HT1080 (cell line): ENCODE measurements around the gene COX7A2. TPM values are rescaled to one million over a fixed set of nuclear protein-coding genes. Genes with fewer than 3 reads are reported as not detected.
A peak's percentile ranks its signal among the peaks of the same experiment; 100 is the strongest.

Source experiments
- DNase-seq: peaks from one replicate; pipeline ENCODE4 v3.0.0-alpha.2; 2015; ENCODE audit warnings: low read depth
- total RNA-seq: library from RNA; depleted of rRNA; stranded (reverse); fragments of >200 nt; shearing (Covaris generic); gene quantifications from 2 replicates; pipeline ENCODE4 v1.2.3, GENCODE V29; 2014

Gene COX7A2
- total RNA-seq, 1 experiment from 2014 or later: 148 TPM

- no peak for DNase-seq
Measured at GRCh38 chr6:75268988-75269354, 25.4 kb upstream of the COX7A2 start.

DNA sequence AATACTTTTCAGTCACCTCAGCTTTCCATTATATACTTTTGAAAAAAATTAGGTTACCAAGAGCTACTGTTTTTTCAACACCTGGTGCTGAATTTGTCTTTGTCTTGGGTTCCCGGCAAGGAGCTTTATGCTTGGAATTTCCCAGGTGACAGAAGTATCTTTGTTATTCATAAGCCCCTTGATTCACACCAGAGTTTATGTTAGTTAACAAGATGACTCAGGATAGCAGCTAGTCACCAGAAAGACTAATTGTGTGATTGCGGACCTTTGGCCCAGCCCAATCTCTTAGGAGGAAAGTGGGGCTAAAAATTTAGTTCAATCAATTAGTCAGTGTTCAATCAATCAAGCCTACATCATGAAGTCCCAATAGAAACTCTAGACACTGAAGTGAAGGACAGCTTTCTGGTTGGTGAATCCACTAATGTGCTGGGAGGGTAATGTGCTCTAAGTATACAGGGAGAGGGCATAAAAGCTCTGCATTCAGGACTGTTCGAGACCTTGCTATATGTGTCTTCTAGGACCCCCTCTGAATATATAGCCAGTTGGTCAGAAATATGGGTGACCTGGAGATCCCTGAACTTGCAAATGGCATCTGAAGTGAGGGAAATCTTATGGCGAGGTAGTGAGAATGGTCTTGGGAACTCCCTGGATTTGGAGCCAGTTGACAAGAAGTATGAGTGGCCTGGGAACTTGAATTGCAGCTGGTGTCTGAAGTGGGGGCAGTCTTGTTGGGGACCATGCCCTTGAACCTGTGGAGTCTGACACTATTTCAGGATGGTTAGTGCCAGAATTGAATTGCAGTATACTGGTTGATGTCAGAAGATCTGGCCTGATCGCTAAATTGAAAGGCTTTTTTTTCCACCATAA, 24.8 kb upstream of the COX7A2 start:
- peak; percentile 29 for DNase-seq

DNA sequence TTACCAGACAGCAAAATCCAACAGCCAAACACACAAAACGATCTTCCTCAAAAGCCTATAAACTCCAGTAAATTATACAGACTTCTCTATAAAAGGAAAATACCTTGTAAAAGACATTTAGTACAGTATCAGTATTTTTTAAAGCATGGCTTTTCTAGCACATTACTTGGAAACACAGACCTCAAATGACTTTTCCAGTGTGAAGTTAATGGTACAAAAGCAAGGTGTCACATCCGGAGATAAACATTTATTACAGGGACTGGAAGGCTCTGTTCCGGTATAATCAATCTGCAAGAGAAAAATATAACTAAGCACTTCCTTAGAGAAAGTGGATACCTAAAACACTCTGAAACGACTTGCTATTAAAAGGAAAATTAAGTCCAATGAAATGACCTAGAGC, 23.9 kb upstream of the COX7A2 start:
- no peak for DNase-seq

GRCh38 chr6:75266716-75267291, 23.2 kb upstream of the COX7A2 start:
- peak; percentile 7 for DNase-seq

DNA sequence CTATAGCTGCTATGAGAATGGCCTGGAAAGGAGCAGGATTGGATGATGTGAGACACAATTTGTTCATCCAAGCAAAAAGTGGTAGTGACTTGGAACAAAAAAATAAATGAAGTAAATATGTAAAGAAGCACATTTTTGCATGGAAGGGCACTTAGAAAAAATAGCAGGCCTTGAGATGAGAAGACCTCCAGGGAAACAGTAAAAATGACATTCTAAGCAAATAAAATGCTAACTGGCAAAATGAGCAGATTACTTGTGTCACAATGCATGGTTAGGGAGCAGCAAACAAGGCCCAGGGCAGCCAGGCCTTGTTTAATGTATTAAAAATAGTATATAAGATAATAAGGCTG, 19.8 kb upstream of the COX7A2 start:
- no peak for DNase-seq

DNA sequence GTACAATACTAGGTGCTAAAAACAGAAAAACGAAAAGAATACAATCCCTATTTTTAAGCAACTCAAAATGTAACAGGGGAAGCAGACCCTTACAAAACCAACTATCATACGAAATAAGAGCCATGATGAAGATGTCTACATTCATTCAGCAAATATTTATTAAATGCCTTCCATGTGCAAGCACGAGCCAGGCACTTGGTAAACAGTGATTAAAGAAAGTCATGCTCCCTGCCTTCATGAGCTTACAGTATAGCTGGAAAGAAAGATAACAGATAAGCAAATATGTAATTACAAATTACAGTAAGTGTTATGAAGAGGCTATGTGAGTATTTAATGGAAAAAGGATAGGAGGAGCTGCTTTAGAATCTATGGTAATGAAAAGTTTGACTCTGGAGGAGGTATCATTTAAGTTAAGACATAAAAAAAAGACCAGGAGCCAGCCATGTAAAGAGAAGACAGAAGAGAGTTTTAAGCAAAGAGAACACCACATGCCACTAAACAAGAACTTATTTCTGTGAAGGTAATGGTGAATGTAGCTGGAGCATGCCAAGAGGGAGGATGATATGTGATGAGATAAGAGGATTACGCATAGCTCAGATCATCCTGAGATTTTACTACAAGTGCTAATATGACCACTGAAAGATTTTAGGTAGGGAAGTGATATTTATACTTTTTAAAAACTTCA, 19.3 kb upstream of the COX7A2 start:
- no peak for DNase-seq

DNA sequence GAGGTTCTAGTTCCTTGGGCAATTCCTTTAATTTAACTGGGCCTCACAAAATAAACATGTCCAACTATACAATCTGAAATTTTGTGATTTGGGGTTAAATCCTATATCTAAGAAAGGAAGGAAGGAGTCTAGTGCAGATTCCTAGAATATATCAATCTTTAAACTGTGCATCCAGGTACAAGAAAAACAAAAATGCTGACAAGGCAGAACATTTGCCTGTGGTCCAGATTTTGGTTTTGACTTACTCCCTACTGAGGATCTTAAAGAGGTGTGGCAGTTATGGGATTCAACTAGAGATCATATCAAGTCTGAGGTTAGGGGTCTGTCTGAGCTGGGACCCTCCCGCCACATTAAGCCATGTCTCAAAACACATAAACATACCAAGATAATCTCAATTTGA, 17.7 kb upstream of the COX7A2 start:
- no peak for DNase-seq

DNA sequence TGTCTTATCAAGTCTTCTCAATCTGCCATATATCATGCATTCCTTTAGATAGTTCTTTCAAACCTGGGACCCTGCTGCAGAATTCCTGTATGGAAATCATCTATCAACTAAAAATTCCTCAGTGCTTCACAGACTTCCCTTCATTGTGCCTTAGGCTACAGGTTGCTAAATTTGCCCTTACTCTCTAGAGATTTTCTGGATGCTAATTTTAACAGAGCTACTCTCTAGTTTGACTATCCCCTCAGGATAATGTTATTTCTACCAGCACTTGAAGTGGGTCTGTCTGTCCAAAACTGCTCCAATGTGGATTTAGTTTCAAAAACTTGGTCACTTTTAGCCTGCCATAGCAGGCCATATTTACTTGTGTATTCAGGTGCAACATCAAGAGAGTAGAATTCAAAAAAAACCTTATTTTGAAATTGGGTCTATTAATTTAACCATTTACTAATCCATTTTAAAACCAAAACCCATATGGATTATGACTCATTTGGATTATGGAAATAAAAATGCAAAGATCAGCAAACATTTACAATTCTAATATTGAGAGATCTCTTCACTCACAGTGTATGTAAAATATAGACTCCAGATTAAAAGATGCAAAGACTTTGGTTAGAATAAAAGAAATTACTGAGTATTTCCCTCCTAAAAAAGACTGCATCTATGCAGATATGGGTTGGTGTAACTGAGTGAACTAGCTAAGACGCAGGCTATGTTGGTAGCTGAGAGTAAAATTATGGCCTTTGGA, 13.9 kb upstream of the COX7A2 start:
- no peak for DNase-seq

- no peak for DNase-seq
Measured at GRCh38 chr6:75250552-75250951, 7.0 kb upstream of the COX7A2 start.

- no peak for DNase-seq
Measured at GRCh38 chr6:75249837-75250236, 6.2 kb upstream of the COX7A2 start.

GRCh38 chr6:75246386-75246785, 2.8 kb upstream of the COX7A2 start:
- DNase-seq: no peak

DNA sequence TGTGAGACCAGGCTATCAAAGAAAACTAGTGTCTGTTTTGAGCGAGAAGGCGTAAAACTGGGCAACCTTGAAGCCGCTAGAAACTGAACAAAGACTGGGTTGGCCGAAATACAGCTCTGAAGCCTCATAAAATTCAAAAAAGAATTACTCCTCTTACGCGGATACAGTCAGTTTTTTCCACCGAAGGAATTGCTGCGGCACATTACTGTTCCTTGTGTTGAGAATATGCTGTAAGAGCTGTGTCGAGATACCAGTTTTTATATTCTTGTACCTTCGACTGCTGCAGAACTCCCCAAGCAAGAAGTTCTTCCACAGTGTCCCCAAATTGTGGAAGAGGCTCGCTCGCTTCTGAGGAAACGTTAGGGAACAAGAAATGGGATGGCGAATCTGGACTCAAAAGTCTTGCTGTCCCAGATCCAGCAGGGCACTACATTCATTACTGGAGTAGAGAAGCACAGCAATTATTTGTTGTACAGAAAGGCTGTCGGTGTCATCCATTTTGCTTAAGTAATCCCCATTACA, 523 bp upstream of the COX7A2 start:
- no peak for DNase-seq

- DNase-seq: no peak
Measured at GRCh38 chr6:75236630-75237029, 7.0 kb downstream of the COX7A2 start.

GRCh38 chr6:75235271-75235670, 8.3 kb downstream of the COX7A2 start:
- no peak for DNase-seq

DNA sequence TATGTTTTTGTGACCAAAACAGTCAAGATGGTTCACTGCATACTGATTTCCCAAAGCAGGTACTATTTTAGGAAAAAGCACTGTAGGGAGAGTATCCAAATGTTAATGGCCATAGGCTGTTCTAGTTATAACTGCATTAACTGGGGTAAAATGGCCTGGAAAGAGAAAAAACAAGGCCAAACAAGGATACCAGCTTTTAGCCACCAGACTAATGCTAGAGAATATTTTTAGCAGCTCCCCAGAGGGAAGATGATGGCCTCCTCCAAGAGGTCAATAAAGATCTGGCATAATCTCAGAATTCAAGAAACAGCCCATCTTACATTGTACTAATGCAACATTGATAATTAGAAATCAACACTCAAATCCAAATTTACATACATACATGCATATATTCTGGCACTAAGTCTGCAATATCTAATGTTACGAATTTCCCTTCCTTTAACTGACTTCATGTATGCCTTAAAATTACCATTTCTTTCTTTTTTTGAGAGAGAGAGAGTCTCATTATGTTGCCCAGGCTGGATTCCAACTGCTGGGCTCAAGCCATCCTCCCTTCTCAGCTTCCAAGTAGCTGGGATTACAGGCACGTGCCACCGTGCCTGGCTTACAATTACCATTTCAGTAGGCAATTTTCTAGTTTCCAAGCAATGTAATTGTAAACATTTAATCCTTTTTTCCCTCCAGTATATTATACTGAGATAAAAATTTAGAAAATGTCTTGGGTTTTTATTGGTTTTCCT, 9.3 kb downstream of the COX7A2 start:
- DNase-seq: no peak

GRCh38 chr6:75233092-75233615, 10.4 kb downstream of the COX7A2 start:
- DNase-seq: no peak

DNA sequence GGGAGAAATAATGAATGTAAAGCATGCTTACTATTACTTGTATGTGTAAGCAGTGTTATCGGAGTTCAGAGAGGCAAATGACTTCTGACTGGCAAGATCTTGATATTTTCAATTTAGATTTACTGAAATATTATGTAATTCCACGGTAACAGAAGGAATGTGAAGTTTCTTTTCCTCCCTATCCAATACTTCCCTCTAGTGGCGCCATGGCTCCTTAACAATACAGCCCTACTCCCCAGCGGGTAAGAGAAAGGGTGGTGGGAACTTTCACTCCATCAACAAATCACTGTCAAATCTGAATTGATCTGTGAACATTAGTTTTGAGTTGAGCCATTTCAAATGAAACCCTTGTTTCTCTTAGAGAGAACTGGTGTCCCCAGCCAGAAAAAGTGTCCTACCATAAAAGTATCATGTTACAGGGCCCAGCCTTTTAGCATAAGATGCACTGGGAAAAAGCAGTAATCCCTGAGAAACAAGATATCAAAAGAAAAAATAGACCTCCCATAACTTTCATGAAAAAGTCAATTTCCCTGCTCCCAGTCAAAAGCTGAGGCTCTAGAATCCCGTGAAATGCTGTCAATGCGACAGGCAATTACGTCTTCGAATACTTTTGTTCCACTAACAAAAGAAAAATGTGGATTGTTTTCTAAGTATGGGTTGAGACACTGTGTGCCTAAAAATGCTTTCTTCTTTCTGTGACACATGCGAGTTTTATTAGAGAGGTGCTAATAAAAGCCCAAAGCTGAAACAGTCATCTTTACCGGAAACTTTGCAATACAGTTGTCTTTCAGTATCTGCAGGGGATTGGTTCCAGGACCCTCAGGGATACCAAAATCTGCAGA, 12.9 kb downstream of the COX7A2 start:
- DNase-seq: peak; percentile 45

GRCh38 chr6:75224303-75224926, 19.2 kb downstream of the COX7A2 start:
- DNase-seq: no peak

DNA sequence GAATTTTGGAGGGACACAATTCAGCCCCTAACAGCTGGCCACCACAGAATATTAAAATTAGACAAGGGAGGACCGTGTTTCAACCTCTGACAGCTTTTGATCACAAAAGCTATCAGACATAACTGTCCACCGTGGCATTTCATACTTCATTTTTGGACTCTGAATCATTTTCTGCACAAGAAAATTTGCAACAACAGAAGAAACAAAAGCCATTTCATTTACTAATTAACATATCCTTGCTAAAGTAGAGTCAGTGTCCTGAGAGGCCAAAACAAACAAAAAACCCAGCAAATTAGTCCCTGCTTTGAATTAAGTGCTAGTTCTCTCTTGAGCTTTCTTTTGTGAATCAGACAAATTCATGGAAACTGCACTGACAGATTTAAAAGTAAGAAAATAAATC, 20.2 kb downstream of the COX7A2 start:
- DNase-seq: no peak
